ENCODE data around the gene TTLL5. TPM values are rescaled to one million over a fixed set of nuclear protein-coding genes. Genes with fewer than 3 reads are reported as not detected.

TTLL5 gene
- polyA plus RNA-seq, 1 experiment = 24.1 TPM

- H3K9me3 ChIP-seq (ENCODE audit: control insufficient read depth, insufficient read depth, low read length) = no peaks in the 10 kb centered on the region
- CTCF ChIA-PET = interaction anchor here (0.9 to 2.4 kb wide), 5 partner anchors 13 to 152 kb away, joined by 3 to 9 read pairs (median 4); no protein-coding TSS in a partner anchor
- no peak overlapping the region for H3K4me3 ChIP-seq (ENCODE audit: low read depth, low read length)
- H3K27ac ChIP-seq (ENCODE audit: low read depth, low read length) = no peak overlapping the region
- no peak for DNase-seq (ENCODE audit: low read depth, low spot score)
- no peak for TF ChIP-seq CTCF (IDR thresholded peaks at IDR 0.05; ENCODE audit: low read depth, low read length)
- no peaks in the 10 kb centered on the region for H3K27me3 ChIP-seq (ENCODE audit: control insufficient read depth, insufficient read depth, low read length)
- POLR2A ChIA-PET = no interaction called here
These were observed 202.2 kb downstream of the TTLL5 start for GRCh38 chr14:75863221-75863620.

- CTCF ChIA-PET = interaction anchor here (0.7 to 2.4 kb wide), 6 partner anchors 12 to 153 kb away, joined by 3 to 9 read pairs (median 4); no protein-coding TSS in a partner anchor
- no peaks in the 10 kb centered on the region for H3K9me3 ChIP-seq (ENCODE audit: control insufficient read depth, insufficient read depth, low read length)
- H3K27ac ChIP-seq (ENCODE audit: low read depth, low read length) = no peak overlapping the region
- POLR2A ChIA-PET = interaction anchor here (1.2 kb wide), 2 partner anchors 12 to 118 kb away, joined by 4 to 8 read pairs; no protein-coding TSS in a partner anchor
- TF ChIP-seq CTCF (IDR thresholded peaks at IDR 0.05; ENCODE audit: low read depth, low read length) = no peak
- H3K27me3 ChIP-seq (ENCODE audit: control insufficient read depth, insufficient read depth, low read length) = no peaks in the 10 kb centered on the region
- no peak overlapping the region for H3K4me3 ChIP-seq (ENCODE audit: low read depth, low read length)
- peak; percentile 55 for DNase-seq (ENCODE audit: low read depth, low spot score)
These were observed 203.3 kb downstream of the TTLL5 start for GRCh38 chr14:75864352-75864751.

- CTCF ChIA-PET = interaction anchor here (1.1 to 2.1 kb wide), 4 partner anchors 17 to 155 kb away, joined by 4 to 8 read pairs (median 5); no protein-coding TSS in a partner anchor
- Histone ChIP-seq H3K27ac (ENCODE audit: low read depth, low read length) (no peak overlapping the region), H3K27me3 (ENCODE audit: control insufficient read depth, insufficient read depth, low read length) (no peaks in the 10 kb centered on the region), H3K9me3 (ENCODE audit: control insufficient read depth, insufficient read depth, low read length) (no peaks in the 10 kb centered on the region), H3K4me3 (ENCODE audit: low read depth, low read length) (no peak overlapping the region)
- DNase-seq (ENCODE audit: low read depth, low spot score) = no peak
- no peak for TF ChIP-seq CTCF (IDR thresholded peaks at IDR 0.05; ENCODE audit: low read depth, low read length)
- POLR2A ChIA-PET = no interaction called here
These were observed 204.5 kb downstream of the TTLL5 start for GRCh38 chr14:75865531-75865930.

GRCh38 chr14:75866970-75867369 lies 205.9 kb downstream of the TTLL5 start:
- CTCF ChIA-PET = interaction anchor here (1.0 to 3.5 kb wide), 2 partner anchors 39 to 116 kb away, joined by 3 to 26 read pairs; no protein-coding TSS in a partner anchor

More at GRCh38 chr14:75866970-75867369, 205.9 kb downstream of the TTLL5 start:
- H3K4me3 ChIP-seq (ENCODE audit: low read depth, low read length) = no peak overlapping the region
- H3K27ac ChIP-seq (ENCODE audit: low read depth, low read length) = no peak overlapping the region
- H3K27me3 ChIP-seq (ENCODE audit: control insufficient read depth, insufficient read depth, low read length) = no peaks in the 10 kb centered on the region
- no peaks in the 10 kb centered on the region for H3K9me3 ChIP-seq (ENCODE audit: control insufficient read depth, insufficient read depth, low read length)
- TF ChIP-seq CTCF (IDR thresholded peaks at IDR 0.05; ENCODE audit: low read depth, low read length) = no peak
- DNase-seq (ENCODE audit: low read depth, low spot score) = no peak
- POLR2A ChIA-PET = no interaction called here
